HepG2 (cell line): Measurements from ENCODE around the gene RBP7. TPM values are rescaled to one million over a fixed set of nuclear protein-coding genes. Genes with fewer than 3 reads are reported as not detected.

Experiments
- ATAC-seq: fragments of 200-7000 bp; cut with Tn5 transposase; 3 replicates; pipeline ENCODE4 v1.9.1; 2020; ENCODE audit warnings: mild to moderate bottlenecking, moderate library complexity
- BruUV-seq: library from RNA; stranded (reverse); fragments of 400-500 nt; replicated peaks from 2 replicates; lab custom pipeline; 2021; lab: Mats Ljungman, UMichigan
- CTCF ChIA-PET: fragments of 300-600 bp; formaldehyde crosslinking; extraction: SDS; loops from one replicate; lab custom pipeline; 2021; ENCODE audit warnings: low total read pairs, inconsistent platforms, low intra/inter-chr PET ratio; lab: Yijun Ruan, JAX
- POLR2A ChIA-PET: fragments of 350-600 bp; sonication (Branson Sonifier 250); formaldehyde crosslinking; loops from one replicate; lab custom pipeline; 2020; ENCODE audit warnings: antibody characterized with exemption, inconsistent platforms; lab: Yijun Ruan, JAX
- DNase-seq: peaks from one replicate; pipeline ENCODE4 v3.0.0-alpha.2; 2015; ENCODE audit warnings: low spot score
- FAIRE-seq: peaks from 3 replicates; lab custom pipeline; 2011; peaks lifted over from hg19 to GRCh38; lab: Jason Lieb, UNC
- H2AFZ ChIP-seq: one replicate; pipeline ENCODE4 v1.6.1; 2011; ENCODE audit warnings: low read length, inconsistent platforms
- H3K27ac ChIP-seq: fragments of 300-600 bp; 3 replicates; pipeline ENCODE4 v1.8.0; 2011; ENCODE audit warnings: mixed run types, mild to moderate bottlenecking, mixed read lengths, low read length, inconsistent platforms; ENCODE audit not compliant: insufficient read depth; ENCODE audit errors: extremely low read length
- H3K27me3 ChIP-seq, 2 experiments: fragments of 200-600 bp in 1 of 2; 2 replicates in 1 of 2; 3 replicates in 1 of 2; pipeline versions ENCODE4 v1.6.0 to v1.8.0; 2011; ENCODE audit warnings: low read length in 2 of 2, mild to moderate bottlenecking in 2 of 2, moderate library complexity in 2 of 2, inconsistent platforms in 1 of 2; ENCODE audit not compliant: insufficient read depth in 2 of 2, control insufficient read depth in 1 of 2
- H3K36me3 ChIP-seq, 2 experiments: fragments of 200-600 bp in 1 of 2; replicated peaks in 1 of 2; 2 replicates in 1 of 2; 3 replicates in 1 of 2; pipeline versions ENCODE4 v1.5.1 to v1.8.0; 2011; ENCODE audit warnings: low read length in 2 of 2, inconsistent platforms in 1 of 2; ENCODE audit not compliant: insufficient read depth in 2 of 2, control insufficient read depth in 1 of 2
- H3K4me1 ChIP-seq: 2 replicates; pipeline ENCODE4 v1.5.1; 2012; ENCODE audit warnings: low read length, inconsistent platforms; ENCODE audit not compliant: insufficient read depth
- H3K4me2 ChIP-seq: 2 replicates; pipeline ENCODE4 v1.6.0; 2011; ENCODE audit warnings: low read depth, low read length, inconsistent platforms
- H3K4me3 ChIP-seq, 3 experiments: fragments of 200-600 bp in 1 of 3; sonication (generic), shearing (Covaris generic) in 1 of 3; replicated peaks in 1 of 3; 2 replicates each; pipeline ENCODE4 v1.5.1; 2011 to 2016; ENCODE audit warnings: low read length in 3 of 3, inconsistent platforms in 2 of 3, low read depth in 2 of 3, mild to moderate bottlenecking in 2 of 3, control low read depth in 1 of 3, mixed read lengths in 1 of 3; ENCODE audit not compliant: insufficient read depth in 1 of 3
- H3K79me2 ChIP-seq: one replicate; pipeline ENCODE4 v1.6.1; 2011; ENCODE audit warnings: low read length, inconsistent platforms; ENCODE audit not compliant: insufficient read depth
- H3K9ac ChIP-seq: 2 replicates; pipeline ENCODE4 v1.6.0; 2011; ENCODE audit warnings: mild to moderate bottlenecking, low read depth, low read length, inconsistent platforms; ENCODE audit not compliant: insufficient read depth
- H3K9me3 ChIP-seq: 2 replicates; pipeline ENCODE4 v1.5.1; 2012; ENCODE audit warnings: mild to moderate bottlenecking, low read length
- H4K20me1 ChIP-seq: 2 replicates; pipeline ENCODE4 v1.6.0; 2011; ENCODE audit warnings: inconsistent platforms, mild to moderate bottlenecking, low read length, moderate library complexity; ENCODE audit not compliant: insufficient read depth
- ARID5B ChIP-seq: IDR thresholded peaks from 2 replicates; pipeline ENCODE4 v1.4.0; 2020; ENCODE audit warnings: mild to moderate bottlenecking, missing genetic modification reagents
- ATF1 ChIP-seq: IDR thresholded peaks from 2 replicates; pipeline ENCODE4 v1.6.1; 2016; ENCODE audit warnings: mild to moderate bottlenecking, control low read depth
- BORCS8-MEF2B ChIP-seq: sonication (generic); formaldehyde crosslinking; IDR thresholded peaks from 2 replicates; pipeline ENCODE4 v1.8.0; 2022; ENCODE audit warnings: mild to moderate bottlenecking, missing genetic modification reagents
- PTBP1 ChIP-seq: fragments of 200-400 bp; formaldehyde crosslinking; IDR thresholded peaks from 2 replicates; pipeline ENCODE4 v1.6.1; 2018; ENCODE audit warnings: low read length, low read depth; ENCODE audit not compliant: poor library complexity, severe bottlenecking
- ZNF280B ChIP-seq: sonication (generic); formaldehyde crosslinking; IDR thresholded peaks from 2 replicates; pipeline ENCODE4 v1.5.0; 2020; ENCODE audit warnings: missing genetic modification reagents, mild to moderate bottlenecking, borderline replicate concordance
- WGBS: methylation state at CpG from one replicate; pipeline ENCODE4 v1.1.6; 2017; ENCODE audit warnings: low lambda C conversion rate; 5-methylcytosine and 5-hydroxymethylcytosine counted together
- in situ Hi-C: cut with HindIII; loops from 2 replicates; pipeline ENCODE4 v1.10.0; 2017; ENCODE audit warnings: low pct_unique_long_range_greater_than_20kb; ENCODE audit not compliant: extremely low pct_ligation_motif_present
- intact Hi-C: fragments of 100-400 bp; cut with micrococcal nuclease; formaldehyde crosslinking; loops from one replicate; pipeline ENCODE4 v1.10.0; 2022; ENCODE audit not compliant: unreplicated experiment
- polyA plus RNA-seq, 8 experiments: library from polyadenylated mRNA; depleted of rRNA in 3 of 8; stranded (reverse) in 7 of 8; unstranded in 1 of 8; fragments of >200 nt; fragmentation: Illumina TruSeq in 4 of 8; extraction: Trizol in 4 of 8; gene quantifications; 2 replicates each; pipeline versions ENCODE4 v1.2.1 to v1.2.3, GENCODE V29; 2011 to 2016; ENCODE audit warnings: low read depth in 4 of 8, missing spikeins in 1 of 8, mixed read lengths in 1 of 8; ENCODE audit not compliant: insufficient read depth in 1 of 8
- total RNA-seq, 5 experiments: library from RNA; depleted of rRNA; stranded (reverse); fragments of >200 nt; fragmentation: Illumina TruSeq; extraction: Trizol; gene quantifications; 2 replicates each; pipeline ENCODE4 v1.2.3, GENCODE V29; 2016; ENCODE audit warnings: low read depth in 1 of 5

The RBP7 gene
- total and polyA plus RNA-seq, 2 of the 13 experiments (the other 11 are each of a cell fraction or from before 2014, with no cell fraction given): 1.6 to 2.0 TPM

GRCh38 chr1:10057343-10057742 is 60.3 kb downstream of the RBP7 start:
- BruUV-seq: no TSS peak
- no peak overlapping the region for H3K9ac ChIP-seq
- no peaks in the 10 kb centered on the region for H3K27me3 ChIP-seq
- TF ChIP-seq ATF1 (CRISPR knock-in tag): no peak
- TF ChIP-seq ARID5B: no peak
- TF ChIP-seq BORCS8-MEF2B (CRISPR knock-in tag): no peak
- TF ChIP-seq PTBP1: no peak
- no peak for TF ChIP-seq ZNF280B (CRISPR knock-in tag)
- peaks cover 3 to 9% of the 10 kb centered on the region in 2 experiments; a peak in 2 of 5 replicates for H3K36me3 ChIP-seq
- WGBS: 97% methylated on average over 4 of the region's 4 CpGs
- ChIA-PET POLR2A (no interaction called here), CTCF (no interaction called here)
- no peak overlapping the region for H3K4me2 ChIP-seq
- in situ Hi-C loops: no loop called here
- no peak for FAIRE-seq
- H3K9me3 ChIP-seq: no peaks in the 10 kb centered on the region
- peaks cover 18% of the 10 kb centered on the region for H4K20me1 ChIP-seq
- no peak overlapping the region for H3K4me3 ChIP-seq
- intact Hi-C loops: no loop called here
- no peak overlapping the region for H2AFZ ChIP-seq
- no peak for DNase-seq
- ATAC-seq: no peak
- peaks cover 23% of the 10 kb centered on the region for H3K4me1 ChIP-seq
- H3K27ac ChIP-seq: no peak overlapping the region
- H3K79me2 ChIP-seq: peaks cover 35% of the 10 kb centered on the region
